Fibroblast of pulmonary artery (primary cell): Measurements from ENCODE around the gene YWHAB.
A peak's percentile ranks its signal among the peaks of the same experiment; 100 is the strongest.

ENCODE experiments used
- DNase-seq: peaks from one replicate; pipeline ENCODE4 v3.0.0-alpha.2; 2010; ENCODE audit warnings: low read depth
- H3K4me3 ChIP-seq: replicated peaks from 2 replicates; pipeline ENCODE4 v1.5.1; 2011; ENCODE audit warnings: low read depth, mild to moderate bottlenecking, control low read depth, low read length, moderate library complexity
- CTCF ChIP-seq: IDR thresholded peaks from 2 replicates; pipeline ENCODE4 v1.5.1; 2011; ENCODE audit warnings: mild to moderate bottlenecking, control low read depth, low read length, inconsistent platforms; ENCODE audit errors: missing control alignments

YWHAB gene

GRCh38 chr20:44887466-44887865, 2.0 kb downstream of the YWHAB start:
- no peak for DNase-seq
- peak overlapping the region; percentile 99 for H3K4me3 ChIP-seq
- no peak for TF ChIP-seq CTCF

GRCh38 chr20:44888226-44889103, 3.0 kb downstream of the YWHAB start:
- peak; percentile 39 for TF ChIP-seq CTCF
- no peak overlapping the region for H3K4me3 ChIP-seq
- peak; percentile 33 for DNase-seq

GRCh38 chr20:44891826-44892225, 6.3 kb downstream of the YWHAB start:
- DNase-seq: no peak
- no peak for TF ChIP-seq CTCF
- H3K4me3 ChIP-seq: no peak overlapping the region

- TF ChIP-seq CTCF: no peak
- H3K4me3 ChIP-seq: no peak overlapping the region
- DNase-seq: no peak
These were observed 9.5 kb downstream of the YWHAB start for GRCh38 chr20:44894959-44895358.

- no peak overlapping the region for H3K4me3 ChIP-seq
These were observed 11.1 kb downstream of the YWHAB start for GRCh38 chr20:44896583-44896982.

GRCh38 chr20:44897133-44897532, 11.6 kb downstream of the YWHAB start:
- no peak for TF ChIP-seq CTCF
- no peak for DNase-seq
- no peak overlapping the region for H3K4me3 ChIP-seq

More at GRCh38 chr20:44896583-44896982, 11.1 kb downstream of the YWHAB start:
- TF ChIP-seq CTCF: no peak
- peak; percentile 74 for DNase-seq
